RWPE2 (cell line): ENCODE results near the gene SMCO3.

Experiments
- ATAC-seq: fragments of 200-7000 bp; cut with Tn5 transposase; 3 replicates; pipeline ENCODE4 v1.9.1; 2021; ENCODE audit warnings: low read depth
- DNase-seq: peaks from one replicate; pipeline ENCODE4 v3.0.0-alpha.2; 2020; ENCODE audit warnings: low spot score
- H3K27ac ChIP-seq: fragments of 450-650 bp; 2 replicates; pipeline ENCODE4 v1.5.1; 2017; ENCODE audit warnings: mild to moderate bottlenecking; ENCODE audit not compliant: poor library complexity, severe bottlenecking
- H3K27me3 ChIP-seq: fragments of 250-450 bp; sonication (Bioruptor Pico); 2 replicates; pipeline ENCODE4 v1.5.1; 2021; ENCODE audit warnings: mild to moderate bottlenecking, moderate library complexity; ENCODE audit not compliant: insufficient read depth, poor library complexity, severe bottlenecking
- H3K36me3 ChIP-seq: fragments of 250-450 bp; sonication (Bioruptor Pico); 2 replicates; pipeline ENCODE4 v1.5.1; 2020; ENCODE audit warnings: low read depth, mild to moderate bottlenecking, moderate library complexity
- H3K4me1 ChIP-seq: fragments of 250-450 bp; sonication (Bioruptor Pico); 2 replicates; pipeline ENCODE4 v1.5.1; 2021; ENCODE audit warnings: mild to moderate bottlenecking, moderate library complexity; ENCODE audit not compliant: insufficient read depth, poor library complexity, severe bottlenecking
- H3K4me3 ChIP-seq: fragments of 250-450 bp; sonication (Bioruptor Pico); 2 replicates; pipeline ENCODE4 v1.5.1; 2021; ENCODE audit warnings: mild to moderate bottlenecking, moderate library complexity; ENCODE audit not compliant: severe bottlenecking
- H3K9me3 ChIP-seq: fragments of 250-450 bp; sonication (Bioruptor Pico); 2 replicates; pipeline ENCODE4 v1.5.1; 2021; ENCODE audit warnings: mild to moderate bottlenecking, moderate library complexity; ENCODE audit not compliant: severe bottlenecking
- TF ChIP-seq, protein P1 (sequence below): fragments of 450-650 bp; IDR thresholded peaks from one replicate; pipeline ENCODE4 v1.5.1; 2017; ENCODE audit warnings: mild to moderate bottlenecking, moderate library complexity; ENCODE audit not compliant: poor library complexity, severe bottlenecking

Gene SMCO3

DNA sequence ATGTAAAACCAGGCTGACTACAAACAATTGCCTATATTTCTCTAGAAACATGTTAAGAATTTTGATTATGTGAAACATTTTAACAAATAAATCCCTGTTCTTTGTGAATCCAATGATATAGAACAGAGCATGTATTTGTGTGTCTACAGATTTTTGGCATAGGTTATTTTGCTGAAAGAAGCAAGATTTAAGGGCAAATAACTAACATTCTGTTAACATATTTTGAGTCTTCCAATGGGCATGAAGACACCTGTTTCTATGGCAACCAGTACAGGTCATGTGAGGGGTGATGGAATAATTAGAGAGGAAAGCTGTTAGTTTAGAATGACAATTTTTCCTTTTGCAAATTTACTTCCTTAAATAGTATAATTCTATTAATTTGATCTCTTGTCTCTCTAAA, 20.5 kb upstream of the SMCO3 start:
- Histone ChIP-seq H3K27ac (no peak overlapping the region), H3K36me3 (no peaks in the 10 kb centered on the region), H3K4me1 (peaks cover 18% of the 10 kb centered on the region), H3K4me3 (no peak overlapping the region), H3K27me3 (no peaks in the 10 kb centered on the region), H3K9me3 (no peaks in the 10 kb centered on the region)
- no peak for ATAC-seq
- TF ChIP-seq, protein P1, sequence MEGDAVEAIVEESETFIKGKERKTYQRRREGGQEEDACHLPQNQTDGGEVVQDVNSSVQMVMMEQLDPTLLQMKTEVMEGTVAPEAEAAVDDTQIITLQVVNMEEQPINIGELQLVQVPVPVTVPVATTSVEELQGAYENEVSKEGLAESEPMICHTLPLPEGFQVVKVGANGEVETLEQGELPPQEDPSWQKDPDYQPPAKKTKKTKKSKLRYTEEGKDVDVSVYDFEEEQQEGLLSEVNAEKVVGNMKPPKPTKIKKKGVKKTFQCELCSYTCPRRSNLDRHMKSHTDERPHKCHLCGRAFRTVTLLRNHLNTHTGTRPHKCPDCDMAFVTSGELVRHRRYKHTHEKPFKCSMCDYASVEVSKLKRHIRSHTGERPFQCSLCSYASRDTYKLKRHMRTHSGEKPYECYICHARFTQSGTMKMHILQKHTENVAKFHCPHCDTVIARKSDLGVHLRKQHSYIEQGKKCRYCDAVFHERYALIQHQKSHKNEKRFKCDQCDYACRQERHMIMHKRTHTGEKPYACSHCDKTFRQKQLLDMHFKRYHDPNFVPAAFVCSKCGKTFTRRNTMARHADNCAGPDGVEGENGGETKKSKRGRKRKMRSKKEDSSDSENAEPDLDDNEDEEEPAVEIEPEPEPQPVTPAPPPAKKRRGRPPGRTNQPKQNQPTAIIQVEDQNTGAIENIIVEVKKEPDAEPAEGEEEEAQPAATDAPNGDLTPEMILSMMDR: no peak
- DNase-seq: no peak

DNA sequence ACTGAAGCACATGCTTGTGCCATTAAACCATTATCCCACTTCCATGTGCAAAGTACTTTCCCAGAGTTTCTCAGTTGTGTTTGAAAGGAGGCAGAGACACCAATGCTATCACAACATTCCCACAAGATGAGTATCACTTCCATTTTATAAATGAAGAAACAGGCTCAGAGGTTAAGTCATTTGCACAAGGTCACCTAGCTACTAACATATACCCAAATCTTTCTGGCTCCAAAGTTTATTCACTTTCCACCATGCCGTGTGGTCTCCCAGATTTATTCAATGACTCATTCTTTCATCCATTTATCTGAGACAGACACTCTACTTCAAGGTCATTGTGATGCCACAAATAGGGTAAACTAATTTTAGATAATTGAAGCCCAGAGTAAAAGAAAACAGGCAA, 20.0 kb upstream of the SMCO3 start:
- TF ChIP-seq, protein P1: no peak
- DNase-seq (no peak), ATAC-seq (no peak)
- H3K4me3 ChIP-seq: no peak overlapping the region
- H3K36me3 ChIP-seq: no peaks in the 10 kb centered on the region
- H3K27me3 ChIP-seq: no peaks in the 10 kb centered on the region
- H3K4me1 ChIP-seq: peaks cover 18% of the 10 kb centered on the region
- no peak overlapping the region for H3K27ac ChIP-seq
- H3K9me3 ChIP-seq: no peaks in the 10 kb centered on the region

DNA sequence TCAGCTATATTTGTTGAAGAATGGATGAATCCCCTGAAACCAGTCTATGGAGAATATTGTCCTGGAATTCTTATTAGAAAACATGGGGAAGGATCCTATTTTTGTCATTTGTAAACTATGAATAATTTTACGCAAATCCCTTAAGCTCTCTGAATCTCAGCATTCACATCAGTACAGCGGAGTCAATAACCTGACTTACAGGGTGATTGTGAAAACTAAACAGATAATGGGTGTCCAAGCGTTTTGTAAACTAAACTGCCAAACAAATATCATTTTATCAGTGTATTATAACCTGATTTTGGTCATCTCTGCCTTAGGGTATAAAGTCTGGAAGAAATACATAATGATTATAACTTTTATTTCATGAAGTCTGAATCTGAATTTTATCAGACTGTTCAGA, 19.4 kb upstream of the SMCO3 start:
- Histone ChIP-seq H3K36me3 (no peaks in the 10 kb centered on the region), H3K27ac (no peak overlapping the region), H3K27me3 (no peaks in the 10 kb centered on the region), H3K4me1 (peaks cover 18% of the 10 kb centered on the region), H3K9me3 (no peaks in the 10 kb centered on the region), H3K4me3 (no peak overlapping the region)
- TF ChIP-seq, protein P1: no peak
- no peak for ATAC-seq
- no peak for DNase-seq

DNA sequence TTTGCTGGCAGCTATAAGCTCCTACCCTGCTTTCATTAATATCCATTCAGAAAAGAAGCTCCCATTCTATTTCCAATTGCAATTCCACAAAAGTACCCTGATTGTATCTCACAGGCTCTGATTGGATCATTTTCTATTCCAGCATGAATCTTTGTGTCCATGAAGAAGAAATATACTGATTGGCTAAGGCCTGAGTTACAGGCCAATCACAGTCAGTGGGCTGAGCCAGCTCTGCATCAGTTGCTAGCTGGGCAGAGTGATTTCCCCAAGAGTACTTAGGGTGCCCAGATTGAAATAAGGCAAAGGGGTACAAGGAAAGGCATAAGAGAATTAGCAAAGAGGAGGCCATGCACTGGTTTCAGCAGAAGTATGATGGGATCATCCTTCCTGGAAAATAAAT, 14.9 kb upstream of the SMCO3 start:
- Histone ChIP-seq H3K4me1 (no peaks in the 10 kb centered on the region), H3K27me3 (no peaks in the 10 kb centered on the region), H3K9me3 (no peaks in the 10 kb centered on the region), H3K4me3 (no peak overlapping the region), H3K27ac (no peak overlapping the region), H3K36me3 (no peaks in the 10 kb centered on the region)
- 0 out of 3 replicates have a peak, but pooled peaks have one; percentile 31 for ATAC-seq
- TF ChIP-seq, protein P1: no peak
- no peak for DNase-seq

DNA sequence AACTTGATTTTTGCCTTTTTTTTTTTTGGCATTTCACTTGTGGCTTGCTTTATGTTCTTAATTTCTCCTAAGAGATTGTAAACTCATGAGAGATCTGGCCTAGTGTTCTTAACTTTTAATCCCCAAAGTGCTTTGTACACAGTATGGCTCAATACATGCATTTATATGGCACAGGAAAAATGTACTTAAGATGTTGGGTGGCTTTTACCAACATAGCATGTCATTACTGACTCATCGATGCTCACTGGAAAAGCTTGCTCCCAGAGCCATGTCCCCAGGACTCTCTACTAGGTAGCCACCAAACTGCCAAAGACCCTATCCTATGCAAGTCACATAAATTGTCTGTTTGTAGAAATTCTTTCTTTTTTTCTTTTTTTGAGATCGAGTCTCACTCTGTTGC, 13.1 kb upstream of the SMCO3 start:
- no peaks in the 10 kb centered on the region for H3K36me3 ChIP-seq
- ATAC-seq: no peak
- no peak for DNase-seq
- TF ChIP-seq, protein P1: no peak
- H3K4me1 ChIP-seq: no peaks in the 10 kb centered on the region
- H3K9me3 ChIP-seq: no peaks in the 10 kb centered on the region
- H3K27me3 ChIP-seq: no peaks in the 10 kb centered on the region
- H3K4me3 ChIP-seq: no peak overlapping the region
- no peak overlapping the region for H3K27ac ChIP-seq
